Measurements from ENCODE around the gene TMED6. TPM values are rescaled to one million over a fixed set of nuclear protein-coding genes. Genes with fewer than 3 reads are reported as not detected.

TMED6 gene
- total RNA-seq, 1 donor from 2014 or later, result not detected

GRCh38 chr16:69320740-69321073 lies 30.9 kb downstream of the TMED6 start:
- Histone ChIP-seq H3K9me3 (no peaks in the 10 kb centered on the region), H3K4me1 (peaks cover 24% of the 10 kb centered on the region), H3K36me3 (peaks cover 0 to 91% of the 10 kb centered on the region in 2 donors), H3K27me3 (no peaks in the 10 kb centered on the region), H3K27ac (no peak overlapping the region), H3K4me3 (no peak overlapping the region)
- TF ChIP-seq CTCF (IDR thresholded peaks at IDR 0.05) (no peak), POLR2A (IDR thresholded peaks at IDR 0.05) (no peak), POLR2AphosphoS5 (IDR thresholded peaks at IDR 0.05; ENCODE audit: insufficient read depth in 1 of 2, low read depth in 1 of 2) (no peak)
- intact Hi-C loops (cut with DNase I), result no loop called here
- no peak for DNase-seq (ENCODE audit: extremely low spot score in 2 of 2)

GRCh38 chr16:69319826-69320739 lies 31.5 kb downstream of the TMED6 start:
- H3K4me3 ChIP-seq, result no peak overlapping the region
- no peaks in the 10 kb centered on the region for H3K27me3 ChIP-seq
- peaks cover 17% of the 10 kb centered on the region for H3K4me1 ChIP-seq
- intact Hi-C loops (cut with DNase I), result no loop called here
- no peak for TF ChIP-seq POLR2AphosphoS5 (IDR thresholded peaks at IDR 0.05; ENCODE audit: insufficient read depth in 1 of 2, low read depth in 1 of 2)
- TF ChIP-seq CTCF (IDR thresholded peaks at IDR 0.05), result no peak
- TF ChIP-seq POLR2A (IDR thresholded peaks at IDR 0.05), result no peak
- H3K27ac ChIP-seq, result no peak overlapping the region
- H3K9me3 ChIP-seq, result no peaks in the 10 kb centered on the region
- DNase-seq (ENCODE audit: extremely low spot score in 2 of 2), result no peak
- H3K36me3 ChIP-seq, result peaks cover 0 to 91% of the 10 kb centered on the region in 2 donors

GRCh38 chr16:69319381-69319780 lies 32.2 kb downstream of the TMED6 start:
- no peak for TF ChIP-seq POLR2A (IDR thresholded peaks at IDR 0.05)
- TF ChIP-seq CTCF (IDR thresholded peaks at IDR 0.05), result no peak
- TF ChIP-seq POLR2AphosphoS5 (IDR thresholded peaks at IDR 0.05; ENCODE audit: insufficient read depth in 1 of 2, low read depth in 1 of 2), result no peak
- no peak overlapping the region for H3K27ac ChIP-seq
- H3K27me3 ChIP-seq, result no peaks in the 10 kb centered on the region
- peaks cover 12% of the 10 kb centered on the region for H3K4me1 ChIP-seq
- no peak overlapping the region for H3K4me3 ChIP-seq
- peaks cover 0 to 92% of the 10 kb centered on the region in 2 donors for H3K36me3 ChIP-seq
- H3K9me3 ChIP-seq, result no peaks in the 10 kb centered on the region
- DNase-seq (ENCODE audit: extremely low spot score in 2 of 2), result no peak
- intact Hi-C loops (cut with DNase I), result no loop called here

GRCh38 chr16:69318911-69319289 lies 32.7 kb downstream of the TMED6 start:
- intact Hi-C loops (cut with DNase I), result no loop called here
- H3K36me3 ChIP-seq, result peaks cover 0 to 88% of the 10 kb centered on the region in 2 donors
- DNase-seq (ENCODE audit: extremely low spot score in 2 of 2), result no peak

More at GRCh38 chr16:69318911-69319289, 32.7 kb downstream of the TMED6 start:
- Histone ChIP-seq H3K4me3 (no peak overlapping the region), H3K4me1 (peaks cover 7% of the 10 kb centered on the region), H3K27ac (no peak overlapping the region), H3K9me3 (no peaks in the 10 kb centered on the region), H3K27me3 (no peaks in the 10 kb centered on the region)
- TF ChIP-seq POLR2A (IDR thresholded peaks at IDR 0.05) (no peak), CTCF (IDR thresholded peaks at IDR 0.05) (no peak), POLR2AphosphoS5 (IDR thresholded peaks at IDR 0.05; ENCODE audit: insufficient read depth in 1 of 2, low read depth in 1 of 2) (no peak)

Data from vagina (tissue), 2 donors.